ENCODE measurements around the gene FBP1.
"Not testable (repeated sequence)": the region's sequence is repeated elsewhere in the genome, so short reads cannot be mapped to it uniquely, and the experiment has no call there.

Gene FBP1

DNA sequence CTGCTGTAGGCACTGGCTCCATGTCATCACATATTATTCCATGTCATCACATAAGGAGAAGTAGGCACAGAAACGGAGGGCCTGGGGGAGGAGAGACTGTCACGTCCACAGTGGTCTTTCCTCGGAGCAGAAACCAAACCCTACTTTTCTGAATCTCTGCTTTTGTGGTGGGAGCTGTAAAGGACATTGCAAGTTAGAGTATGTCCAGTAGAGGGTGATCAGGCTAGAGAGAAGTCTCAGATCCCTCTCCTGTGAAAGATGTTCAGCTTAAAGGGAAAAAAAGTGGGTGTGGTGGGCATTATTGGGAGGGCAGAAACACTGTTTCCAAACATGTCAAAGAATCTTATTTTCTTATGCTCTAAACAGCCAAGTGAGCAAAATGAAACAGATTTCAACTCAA lies 26.3 kb downstream of the FBP1 start:
- no peak for DNase-seq (ENCODE audit: low read depth in 2 of 2)

DNA sequence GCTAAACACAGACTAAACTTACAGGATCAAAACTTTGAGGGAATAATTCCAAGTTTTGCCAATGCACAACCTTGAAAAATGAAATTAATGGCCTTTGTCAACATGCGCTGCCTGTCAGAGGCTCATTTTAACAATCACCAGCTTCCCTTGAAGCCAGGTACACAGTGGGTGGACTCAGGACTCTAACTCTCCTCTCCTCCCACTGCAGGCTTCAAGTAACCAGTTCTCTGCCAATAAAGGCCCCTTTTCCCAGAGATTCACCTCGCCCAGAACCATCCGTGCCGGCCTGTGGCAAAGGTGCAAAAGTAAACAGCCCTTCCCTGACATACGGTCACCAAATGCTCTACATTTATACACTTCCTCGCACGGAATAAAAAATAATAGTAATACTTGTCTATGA lies 27.2 kb downstream of the FBP1 start:
- no peak for DNase-seq (ENCODE audit: low read depth in 2 of 2)

DNA sequence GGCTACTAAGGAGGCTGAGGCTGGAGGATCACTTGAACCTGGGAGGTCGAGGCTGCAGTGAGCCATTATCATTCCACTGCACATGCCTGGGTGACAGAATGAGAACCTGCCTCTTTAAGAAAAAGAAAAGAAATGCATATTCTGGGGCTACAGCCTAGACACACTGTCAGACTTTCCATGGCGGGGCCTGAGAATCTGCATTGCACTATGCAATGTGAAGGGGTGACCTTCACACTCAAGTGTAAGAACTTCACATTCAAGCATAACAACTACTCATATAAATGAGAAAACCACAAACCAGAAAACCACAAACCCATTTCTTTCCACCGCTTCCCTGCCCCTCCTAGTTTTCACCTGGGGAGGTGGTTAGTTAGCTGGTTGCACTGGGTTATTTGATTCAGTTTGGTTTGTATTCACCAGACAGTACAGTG lies 27.7 kb downstream of the FBP1 start:
- DNase-seq (ENCODE audit: low read depth in 2 of 2): peak; percentile 44 to 64

DNA sequence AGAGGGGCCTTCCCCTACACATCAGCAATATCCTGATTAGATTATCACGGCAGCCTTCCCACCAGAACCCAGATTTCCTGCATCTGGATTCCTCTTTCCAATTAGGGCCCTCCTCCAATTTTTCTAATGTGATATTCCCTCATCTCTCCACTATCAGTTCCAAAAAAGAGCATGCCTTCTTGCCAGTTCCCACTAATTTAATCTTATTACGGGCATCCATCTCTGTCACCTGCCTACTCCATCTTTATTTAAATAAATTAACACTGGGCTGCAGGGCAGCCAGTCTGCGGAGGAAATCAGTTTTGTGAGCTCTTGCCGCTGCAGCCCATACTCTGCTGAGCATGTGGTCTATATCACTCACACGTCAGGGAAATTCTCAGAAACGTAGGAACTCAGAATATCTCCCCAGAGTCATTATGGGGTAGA lies 29.1 kb downstream of the FBP1 start:
- no peak for DNase-seq (ENCODE audit: low read depth in 2 of 2)

DNA sequence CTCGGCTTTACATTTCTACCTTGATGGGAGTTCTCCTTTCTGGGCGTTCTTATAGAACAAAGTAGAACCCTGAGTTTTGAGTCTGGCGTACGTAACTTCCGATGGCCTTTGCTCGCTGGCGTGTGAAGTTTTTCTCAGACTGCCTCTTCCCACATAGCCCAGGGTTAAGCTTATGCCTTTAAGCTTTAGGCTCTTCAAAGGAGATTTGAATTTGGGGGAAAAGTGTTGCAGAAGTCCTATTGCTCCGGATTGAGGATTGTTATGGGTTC lies 32.0 kb downstream of the FBP1 start:
- DNase-seq (ENCODE audit: low read depth in 2 of 2): no peak

DNA sequence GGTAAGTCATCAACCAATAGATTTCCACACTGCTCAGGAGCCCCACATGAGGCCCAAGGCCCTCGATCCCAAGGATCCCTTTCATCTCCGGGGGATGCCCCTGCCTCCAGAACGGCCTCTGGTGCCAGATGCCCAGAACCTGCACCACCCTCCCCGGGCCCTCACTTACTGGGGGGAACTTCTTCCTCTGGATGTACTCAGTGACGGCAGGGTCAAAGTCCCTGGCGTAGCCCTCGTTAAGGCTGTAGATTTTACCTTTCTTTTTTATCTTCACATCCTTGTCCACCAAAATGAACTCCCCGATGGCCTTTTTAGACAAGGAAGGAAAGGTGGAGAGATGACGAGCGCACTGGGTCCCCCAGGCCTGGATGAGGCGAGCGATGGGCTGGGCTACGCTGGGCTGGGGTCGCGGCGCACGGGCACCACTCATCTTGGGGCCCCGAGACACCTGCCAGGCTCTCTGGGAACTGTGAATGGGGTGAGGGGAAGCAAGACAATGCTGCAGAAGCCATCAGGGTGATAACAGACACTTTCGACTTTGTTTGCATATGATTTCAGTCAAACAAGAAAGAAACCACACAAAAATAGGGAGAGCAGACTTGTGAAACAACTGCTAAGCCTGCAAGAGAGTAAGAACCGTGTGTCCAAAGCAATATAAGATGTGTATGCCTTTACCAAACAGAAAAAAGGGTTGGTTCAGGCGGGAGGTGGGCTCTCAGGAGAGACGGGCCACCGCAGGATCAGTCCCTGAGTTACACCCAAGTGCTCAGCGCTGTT lies 32.5 kb downstream of the FBP1 start:
- no peak for DNase-seq (ENCODE audit: low read depth in 2 of 2)

DNA sequence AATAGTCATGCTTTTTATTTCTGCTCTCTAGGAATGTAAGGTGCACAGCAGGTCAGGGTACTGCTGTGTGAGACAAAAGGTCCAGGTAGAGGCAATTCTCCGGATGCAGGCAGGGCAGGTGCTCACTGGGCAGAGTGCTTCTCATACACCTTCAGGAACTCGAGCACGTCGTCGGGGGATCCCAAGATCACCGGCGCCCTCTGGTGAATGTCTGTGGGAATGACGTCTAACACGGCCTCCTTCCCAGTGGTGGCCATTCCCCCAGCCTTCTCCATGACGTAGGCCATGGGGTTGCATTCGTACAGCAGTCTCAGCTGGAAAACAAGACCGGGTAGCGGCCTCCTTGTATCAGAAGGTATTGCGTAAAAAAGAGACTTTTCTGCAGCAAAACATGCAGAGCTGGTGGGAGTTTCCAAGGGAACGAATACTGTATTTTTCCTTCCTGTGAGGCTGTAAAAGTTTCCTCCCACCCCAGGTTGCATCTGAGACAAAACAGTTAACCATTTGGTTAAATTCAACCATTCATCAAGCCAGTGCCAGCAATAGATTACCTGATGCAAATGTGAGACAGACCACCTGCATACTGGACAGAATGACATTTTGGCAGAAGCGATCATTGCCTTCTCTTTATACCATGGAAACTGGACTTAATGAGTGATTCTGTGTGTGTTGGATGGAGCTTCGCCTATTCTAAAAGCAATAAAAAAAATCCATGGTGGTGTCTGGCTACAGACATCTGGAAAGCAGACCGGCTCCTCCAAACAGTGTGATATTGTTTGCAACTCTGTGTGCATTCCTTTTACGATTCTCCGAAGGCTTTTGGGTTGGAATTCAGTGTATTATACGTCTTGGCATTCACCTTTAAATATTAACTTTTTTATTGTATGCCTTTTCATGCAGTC lies 35.8 kb downstream of the FBP1 start:
- DNase-seq (ENCODE audit: low read depth in 2 of 2): peak; percentile 50 to 67

DNA sequence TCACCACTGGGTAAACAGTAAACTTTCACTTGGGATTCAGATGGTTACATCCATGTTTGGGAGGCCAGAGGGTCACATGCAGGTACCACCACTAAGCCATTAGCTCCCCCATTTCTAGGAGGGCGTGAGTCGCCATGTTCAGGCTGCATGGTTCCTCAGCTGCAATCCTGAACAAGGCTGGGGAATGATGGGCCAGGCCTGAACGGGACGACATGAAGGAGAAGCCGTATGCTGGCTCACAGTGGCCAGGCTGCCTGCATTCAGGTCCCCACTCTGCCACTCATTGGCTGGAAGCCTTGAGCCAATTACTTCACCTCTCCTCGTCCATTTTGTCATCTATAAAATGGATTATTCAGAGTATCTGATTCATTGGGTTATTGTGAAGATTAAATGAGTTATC lies 36.7 kb downstream of the FBP1 start:
- no peak for DNase-seq (ENCODE audit: low read depth in 2 of 2)

DNA sequence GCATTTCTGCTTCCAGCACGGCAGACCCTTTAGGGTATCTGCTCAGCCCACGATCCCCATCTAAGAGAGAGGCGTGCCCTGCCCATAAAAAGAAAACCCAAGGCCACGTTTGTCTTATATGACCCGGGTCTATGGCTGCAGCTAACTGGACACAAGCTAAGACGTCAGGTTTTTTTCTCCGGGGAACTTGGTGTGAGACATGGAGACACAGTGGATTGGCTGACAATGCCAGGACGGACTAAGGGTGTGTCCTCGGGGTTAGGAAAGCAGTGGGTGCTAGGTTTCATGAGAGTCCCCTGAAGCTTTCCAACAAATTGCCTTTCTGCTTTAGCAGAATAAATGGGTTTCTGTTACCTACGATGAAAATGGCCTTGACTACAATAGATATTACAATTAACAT lies 38.6 kb downstream of the FBP1 start:
- DNase-seq (ENCODE audit: low read depth in 2 of 2): no peak

DNA sequence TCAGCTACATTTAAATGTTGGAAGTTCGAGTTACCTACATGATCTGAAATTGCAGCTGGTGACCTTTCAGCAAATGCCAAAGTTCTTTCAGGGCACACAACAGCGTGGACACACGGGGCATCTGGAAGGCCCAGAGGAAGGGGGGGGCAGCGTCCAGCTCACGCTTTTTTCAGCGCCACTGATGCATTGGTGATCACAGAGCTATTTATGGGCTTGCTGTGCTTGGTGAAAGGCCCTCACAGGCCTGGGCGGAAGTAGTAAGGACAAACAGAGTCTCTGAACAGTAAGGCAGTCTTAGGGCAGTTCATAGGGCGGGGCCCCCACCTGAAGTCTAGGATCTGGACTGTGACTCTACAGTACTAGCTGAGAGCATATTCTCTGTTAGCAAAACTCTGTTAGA lies 39.1 kb downstream of the FBP1 start:
- no peak for DNase-seq (ENCODE audit: low read depth in 2 of 2)

DNA sequence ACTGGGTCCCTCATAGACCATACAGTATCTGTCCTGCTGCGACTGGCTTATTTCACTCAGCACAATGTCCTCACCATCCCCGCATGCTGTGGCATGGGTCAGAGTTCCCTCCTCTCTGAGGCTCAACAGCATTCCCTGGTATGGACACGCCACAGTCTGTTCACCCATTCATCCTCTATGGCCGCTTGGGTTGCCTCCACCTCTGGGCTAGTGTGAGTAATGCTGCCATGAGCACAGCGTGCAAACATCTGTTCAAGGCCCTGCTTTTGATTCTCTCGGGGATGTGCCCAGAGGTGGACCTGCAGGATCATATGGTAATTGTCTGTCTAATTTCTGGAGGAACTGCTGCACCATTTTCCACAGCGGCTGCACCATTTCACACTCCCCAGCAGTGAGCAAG lies 40.2 kb downstream of the FBP1 start:
- DNase-seq (ENCODE audit: low read depth in 2 of 2): no peak

DNA sequence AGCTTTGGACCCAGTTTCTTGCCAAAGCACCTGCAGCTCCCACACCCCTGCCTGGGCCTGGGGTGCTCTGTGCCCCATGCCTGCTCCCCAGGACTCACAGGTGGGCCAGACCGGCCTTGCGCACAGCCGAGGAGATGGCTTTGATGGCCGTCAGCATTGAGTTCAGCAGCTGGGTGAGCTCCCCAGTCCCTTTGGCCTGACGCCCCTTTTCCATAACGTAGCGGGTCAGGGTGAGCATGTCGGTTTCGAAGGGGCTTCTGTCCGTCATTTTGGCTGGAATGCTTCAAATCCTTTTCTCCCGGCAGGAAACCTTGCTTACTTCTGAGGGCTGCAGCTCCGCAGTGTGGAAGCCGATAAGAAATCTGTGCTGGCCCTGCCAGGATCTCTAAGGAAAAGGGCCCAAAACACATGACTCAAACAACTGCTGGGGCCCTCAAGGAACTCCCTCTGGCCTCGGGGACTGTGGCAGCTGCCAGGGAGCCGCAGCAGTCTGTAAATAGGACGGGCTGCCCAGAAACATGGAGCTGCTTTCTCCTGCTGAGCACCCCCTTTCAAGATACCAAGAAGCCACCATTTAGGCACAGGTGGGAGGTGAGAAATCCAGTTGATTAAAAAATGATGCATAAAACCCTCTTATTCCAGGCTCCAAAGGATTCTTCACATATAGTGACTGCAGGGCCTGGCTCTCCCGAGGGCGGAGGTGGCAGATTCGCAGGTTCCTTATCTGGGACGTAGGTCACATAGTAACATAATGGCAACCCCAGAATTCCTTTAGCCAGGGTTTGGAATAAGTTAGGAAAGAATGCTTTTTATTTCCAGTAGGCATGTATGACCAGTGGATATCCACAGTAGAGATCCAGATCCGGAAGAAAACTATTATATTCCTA lies 45.6 kb downstream of the FBP1 start, which contains the start of gene FBP2:
Gene FBP2 (minus strand): TSS at position 366 of the 887 bp plus-strand sequence. CDS start 98 bp downstream, at position 268.
- no peak for DNase-seq (ENCODE audit: low read depth in 2 of 2)

DNA sequence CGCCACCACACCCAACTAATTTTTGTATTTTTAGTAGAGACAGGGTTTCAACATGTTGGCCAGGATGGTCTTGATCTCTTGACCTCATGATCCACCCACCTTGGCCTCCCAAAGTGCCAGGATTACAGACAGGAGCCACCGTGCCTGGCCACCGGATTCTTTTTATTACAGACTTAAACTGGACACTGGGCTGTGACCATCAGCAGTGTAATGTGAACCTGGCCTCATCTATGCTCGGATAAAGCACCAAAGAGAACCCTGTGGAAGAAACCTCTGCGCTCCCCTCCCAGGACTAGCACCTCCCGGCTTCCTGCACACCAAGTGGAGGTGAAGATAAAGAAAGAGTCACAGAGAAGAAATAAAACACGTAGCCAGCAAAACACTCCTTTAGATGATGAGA lies 46.6 kb downstream of the FBP1 start:
- DNase-seq (ENCODE audit: low read depth in 2 of 2): not testable (repeated sequence)

DNA sequence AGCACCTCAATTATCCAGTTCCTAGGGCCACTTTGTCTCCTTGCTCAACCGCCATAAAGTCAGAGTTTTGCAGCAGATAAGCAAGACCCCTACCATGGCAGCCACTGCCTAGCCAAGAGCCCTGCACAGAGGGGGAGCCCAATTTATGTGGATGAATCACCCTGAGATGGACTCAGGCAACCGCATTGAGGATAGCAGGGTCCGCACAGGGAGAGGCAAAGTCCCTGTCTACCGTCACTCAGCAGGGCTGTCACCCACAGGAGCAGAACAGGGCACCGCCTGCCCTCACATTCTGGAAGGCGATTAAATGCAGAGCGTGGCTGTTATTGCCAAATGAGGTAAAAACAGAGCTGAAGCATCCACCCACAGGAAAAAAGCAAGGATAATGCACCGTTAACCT lies 47.4 kb downstream of the FBP1 start:
- no peak for DNase-seq (ENCODE audit: low read depth in 2 of 2)

DNA sequence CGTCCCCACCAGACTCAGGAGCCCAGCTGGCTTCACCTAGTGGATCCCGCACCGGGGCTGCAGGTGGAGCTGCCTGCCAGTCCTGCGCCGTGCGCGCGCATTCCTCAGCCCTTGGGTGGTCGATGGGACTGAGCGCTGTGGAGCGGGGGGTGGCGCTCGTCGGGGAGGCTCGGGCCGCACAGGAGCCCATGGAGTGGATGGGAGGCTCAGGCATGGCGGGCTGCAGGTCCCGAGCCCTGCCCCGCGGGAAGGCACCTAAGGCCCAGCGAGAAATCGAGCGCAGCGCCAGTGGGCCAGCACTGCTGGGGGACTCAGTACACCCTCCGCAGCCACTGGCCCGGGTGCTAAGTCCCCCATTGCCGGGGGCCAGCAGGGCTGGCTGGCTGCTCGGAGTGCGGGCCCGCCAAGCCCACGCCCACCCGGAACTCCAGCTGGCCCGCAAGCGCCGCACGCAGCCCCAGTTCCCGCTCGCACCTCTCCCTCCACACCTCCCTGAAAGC lies 48.2 kb downstream of the FBP1 start:
- DNase-seq (ENCODE audit: low read depth in 2 of 2): not testable (repeated sequence)

DNA sequence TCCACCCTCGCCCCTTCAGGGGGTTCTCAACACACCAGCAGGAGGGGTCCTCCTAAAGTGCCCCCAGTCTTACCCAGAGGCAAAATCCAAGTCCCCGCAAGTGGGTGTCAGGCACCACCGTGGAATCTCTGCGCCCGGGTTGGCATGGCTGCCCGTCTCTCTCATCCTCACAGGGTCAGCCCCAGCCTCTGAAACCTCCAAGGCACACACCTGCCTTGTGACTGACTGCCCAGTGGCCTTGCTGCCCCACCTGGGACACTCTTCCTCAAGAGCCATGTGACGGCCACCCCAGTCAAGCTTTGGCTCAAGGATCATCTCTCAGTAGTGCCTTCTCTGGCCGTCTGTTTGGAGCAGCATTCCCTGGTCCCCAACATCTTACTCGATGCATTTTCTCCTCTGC lies 50.6 kb downstream of the FBP1 start:
- no peak for DNase-seq (ENCODE audit: low read depth in 2 of 2)

DNA sequence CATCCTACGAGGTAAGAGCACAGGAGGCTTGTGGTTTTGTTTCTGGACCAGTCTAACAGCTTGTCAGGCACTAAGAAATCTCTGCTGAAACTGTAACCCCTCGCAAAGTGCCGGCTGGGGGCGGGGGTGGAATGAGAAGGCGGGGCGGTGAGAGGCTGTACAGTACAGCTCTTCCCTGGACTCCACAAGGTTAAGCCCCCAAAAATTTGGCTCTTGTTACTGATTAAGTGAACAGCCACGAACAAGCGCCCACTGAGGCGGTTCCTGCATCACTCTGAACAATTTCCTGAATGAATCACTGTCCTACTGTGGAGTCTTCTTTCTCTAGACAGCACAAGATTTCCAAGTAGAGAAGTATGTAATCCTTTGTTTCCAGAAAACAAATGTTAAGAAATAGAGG lies 52.5 kb downstream of the FBP1 start:
- no peak for DNase-seq (ENCODE audit: low read depth in 2 of 2)

DNA sequence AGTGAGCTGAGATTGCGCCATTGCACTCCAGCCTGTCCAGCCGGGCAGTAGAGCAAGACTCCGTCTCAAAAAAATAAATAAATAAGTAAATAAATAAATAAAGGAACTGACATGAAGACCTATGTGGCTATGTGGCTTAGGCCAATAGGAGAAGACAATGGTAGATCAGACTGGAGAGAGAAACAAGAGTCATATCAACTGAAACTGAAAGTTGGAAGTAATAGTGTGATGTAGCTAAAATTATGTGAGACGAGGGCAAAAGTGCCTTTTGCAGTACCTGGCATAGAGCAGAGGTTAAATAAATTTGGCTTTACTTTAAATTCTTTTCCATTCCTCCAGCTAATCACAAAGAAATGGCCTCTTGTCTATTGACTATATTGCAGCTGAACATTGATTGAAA lies 53.0 kb downstream of the FBP1 start:
- DNase-seq (ENCODE audit: low read depth in 2 of 2): no peak

DNA sequence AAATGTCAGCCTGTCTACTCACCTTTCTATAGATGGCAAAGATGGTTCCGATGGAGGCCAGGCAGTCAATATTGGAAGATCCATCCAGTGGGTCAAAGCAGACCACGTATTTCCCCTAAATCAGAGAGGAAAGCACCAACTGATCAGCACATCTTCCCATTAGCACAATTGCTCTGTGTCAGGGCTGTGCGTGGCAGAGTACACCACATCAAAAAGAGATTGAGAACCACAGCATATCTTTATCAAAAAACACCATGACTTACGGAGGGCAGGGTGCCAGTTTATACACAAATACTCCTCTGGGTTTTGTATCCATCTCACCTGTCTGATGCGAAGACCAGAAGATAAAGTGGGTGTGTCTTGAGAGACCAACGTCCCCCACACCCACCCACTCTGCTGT lies 54.8 kb downstream of the FBP1 start:
- DNase-seq (ENCODE audit: low read depth in 2 of 2): no peak

DNA sequence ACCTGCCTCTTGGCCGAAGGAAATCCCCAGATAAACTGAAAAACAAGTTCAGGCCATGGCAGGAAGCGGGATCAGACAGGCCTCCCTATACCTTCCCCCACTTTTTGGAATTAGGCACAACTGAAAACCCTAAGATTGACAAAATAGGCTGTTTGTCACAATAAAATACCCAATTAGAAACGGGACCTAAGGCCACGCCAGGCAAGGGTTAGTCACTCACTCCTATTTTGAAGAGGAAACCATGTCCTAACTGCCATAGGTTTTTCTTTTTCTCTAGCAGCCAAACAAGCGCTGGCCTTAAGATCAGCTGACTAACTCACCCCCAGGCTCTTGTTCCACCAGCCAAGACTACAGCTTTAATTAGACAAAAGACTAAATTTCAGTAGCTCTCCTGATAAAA lies 57.6 kb downstream of the FBP1 start:
- no peak for DNase-seq (ENCODE audit: low read depth in 2 of 2)

DNA sequence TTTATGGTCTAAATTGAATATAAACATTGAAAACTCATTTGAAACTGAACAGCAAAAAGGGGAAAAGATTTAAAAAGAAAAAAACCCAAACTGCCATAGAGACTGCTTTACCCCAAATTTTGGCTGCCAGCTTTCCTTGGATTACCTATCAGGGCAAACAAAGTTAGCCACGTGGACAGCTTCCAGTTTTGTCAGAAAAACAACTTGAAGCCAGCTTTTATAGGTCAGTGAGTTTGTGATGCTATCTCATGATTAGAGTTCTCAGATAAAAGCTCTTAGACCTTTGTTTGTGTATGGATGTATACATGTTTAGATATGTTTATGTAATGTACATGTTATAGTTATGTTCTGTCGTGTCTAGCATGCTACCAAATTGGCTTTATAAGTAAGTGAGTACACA lies 61.7 kb downstream of the FBP1 start:
- DNase-seq (ENCODE audit: low read depth in 2 of 2): no peak

DNA sequence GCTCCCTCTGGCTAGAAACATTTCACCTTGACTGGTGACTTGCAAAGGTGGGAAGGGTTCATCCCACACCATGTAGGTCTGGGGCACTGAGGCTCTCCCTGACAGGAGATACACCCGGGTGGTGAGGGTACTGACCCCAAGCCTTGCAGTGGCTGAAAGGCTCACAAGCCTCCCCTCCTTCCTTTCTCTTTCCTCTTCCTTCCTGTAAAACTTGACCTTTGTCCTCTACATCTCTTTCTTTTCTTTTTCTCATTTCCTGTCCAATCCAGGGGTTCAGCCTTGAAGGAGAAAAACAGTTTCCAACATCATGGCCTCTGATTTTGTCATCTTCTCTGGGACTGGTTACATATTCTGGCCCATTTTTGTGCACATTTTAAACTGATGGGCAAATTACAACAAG lies 62.3 kb downstream of the FBP1 start:
- no peak for DNase-seq (ENCODE audit: low read depth in 2 of 2)
